ENCODE data around the gene HAO2.

HAO2 gene

DNA sequence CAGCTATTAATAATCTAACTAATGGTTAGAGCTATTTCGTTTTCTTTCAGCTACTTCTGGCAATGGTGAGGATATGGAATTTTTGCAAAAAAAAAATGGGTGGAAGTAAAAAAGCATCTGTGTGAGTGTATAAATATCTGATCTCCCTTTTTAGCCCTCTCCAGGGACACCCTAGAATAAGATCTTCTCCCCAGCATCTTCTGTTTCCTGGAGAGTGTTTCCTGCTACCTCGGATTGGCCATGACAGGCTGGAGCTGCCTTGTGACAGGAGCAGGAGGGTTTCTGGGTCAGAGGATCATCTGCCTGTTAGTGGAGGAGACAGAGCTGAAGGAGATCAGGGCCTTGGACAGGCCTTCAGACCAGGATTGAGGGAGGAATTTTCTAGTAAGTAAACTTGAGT, 70.2 kb downstream of the HAO2 start:
- no peak for DNase-seq (ENCODE audit: low read depth)

DNA sequence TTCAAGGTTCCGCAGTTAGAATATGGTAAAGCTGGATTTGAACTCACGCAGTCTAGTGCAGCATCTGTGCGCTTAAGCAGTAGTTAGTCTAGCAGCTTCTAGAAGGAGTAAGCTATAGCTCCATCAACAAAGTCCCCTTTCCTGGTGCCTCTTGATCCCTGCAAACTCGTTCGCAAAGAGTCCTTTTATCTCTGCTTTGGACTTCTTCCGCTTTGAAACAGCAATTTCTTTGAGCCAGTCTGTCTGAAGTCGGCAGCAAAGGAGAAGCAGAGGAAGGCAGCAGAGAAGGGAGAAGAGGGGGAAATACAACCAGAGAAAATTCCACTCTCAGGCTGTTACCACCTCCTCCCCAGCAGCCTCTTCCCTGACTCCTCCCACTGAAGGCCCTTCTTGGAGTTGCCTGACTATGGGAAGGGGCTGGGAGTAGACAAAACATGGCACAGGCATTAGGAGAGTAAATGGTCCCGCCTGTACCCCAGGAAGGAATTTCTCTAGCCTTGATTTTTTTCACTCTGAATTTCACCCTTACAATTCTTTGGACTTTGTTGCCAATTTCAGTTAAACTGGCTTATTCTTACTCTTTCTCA, 72.2 kb downstream of the HAO2 start:
- DNase-seq (ENCODE audit: low read depth): no peak

DNA sequence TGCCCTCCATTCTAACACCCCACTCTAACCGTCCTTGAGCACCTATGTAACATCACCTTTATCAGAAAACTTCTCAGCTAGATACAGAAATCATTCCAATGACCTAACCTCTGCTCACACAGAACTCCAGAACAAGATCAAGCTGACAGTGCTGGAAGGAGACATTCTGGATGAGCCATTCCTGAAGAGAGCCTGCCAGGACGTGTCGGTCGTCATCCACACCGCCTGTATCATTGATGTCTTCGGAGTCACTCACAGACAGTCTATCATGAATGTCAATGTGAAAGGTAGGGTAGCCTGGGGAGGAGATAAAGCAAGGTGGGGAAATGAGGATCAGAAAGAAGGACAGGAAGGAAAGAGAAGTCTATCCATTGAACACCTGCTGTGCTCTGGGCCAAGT, 74.2 kb downstream of the HAO2 start:
- no peak for DNase-seq (ENCODE audit: low read depth)
